C4-2B (cell line): ENCODE data around the gene C11orf71.

Experiments used
- ZFX ChIP-seq: fragments of 450-650 bp; IDR thresholded peaks from 2 replicates; pipeline ENCODE4 v1.6.1; 2017
- TF ChIP-seq, protein P1 (sequence below): fragments of 450-650 bp; conservative IDR thresholded peaks from 2 replicates; pipeline ENCODE4 v1.5.1; 2017; ENCODE audit warnings: mild to moderate bottlenecking

DNA sequence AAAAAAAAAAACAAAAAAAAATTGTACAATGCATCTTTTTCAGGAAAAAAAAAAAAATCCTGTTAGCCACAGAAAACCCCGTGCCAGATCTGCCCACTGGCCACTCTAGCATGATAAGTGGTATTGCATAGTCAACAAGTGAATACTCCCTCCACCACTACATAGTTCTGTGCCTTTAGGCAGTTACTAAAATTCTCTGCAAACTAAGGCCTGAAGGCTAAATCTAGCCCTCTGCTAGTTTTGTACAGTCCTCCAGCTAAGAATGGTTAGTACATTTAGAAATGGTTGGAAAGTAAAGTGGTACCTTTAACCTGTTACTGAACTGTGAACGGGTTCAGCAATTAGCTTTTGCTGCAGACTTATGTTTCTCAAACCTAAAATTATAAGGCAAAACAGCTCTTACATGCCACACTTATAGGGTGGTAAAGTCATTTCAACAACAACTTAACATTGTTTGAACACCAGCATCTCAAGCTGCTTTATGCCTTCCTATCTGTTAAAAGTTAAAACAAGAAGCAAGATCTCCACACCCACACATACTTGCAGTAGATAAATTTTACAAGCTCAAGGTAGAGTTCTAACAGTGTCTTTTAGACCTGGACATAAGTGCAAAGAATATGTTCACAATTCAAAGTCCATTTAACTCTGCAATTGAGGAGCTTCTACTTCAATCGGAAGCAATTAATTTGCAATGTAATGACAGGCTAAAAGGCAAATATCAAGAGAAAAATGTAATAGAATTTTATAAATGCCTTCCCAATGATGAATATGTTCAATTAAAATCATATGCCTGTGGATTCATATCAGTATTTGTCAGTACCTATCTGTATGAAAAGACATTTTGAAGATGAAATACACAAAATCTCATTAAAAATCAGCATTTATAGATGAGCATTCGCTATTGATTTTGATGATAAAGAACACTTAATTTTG is 7.3 kb downstream of the C11orf71 start:
- TF ChIP-seq, protein P1, sequence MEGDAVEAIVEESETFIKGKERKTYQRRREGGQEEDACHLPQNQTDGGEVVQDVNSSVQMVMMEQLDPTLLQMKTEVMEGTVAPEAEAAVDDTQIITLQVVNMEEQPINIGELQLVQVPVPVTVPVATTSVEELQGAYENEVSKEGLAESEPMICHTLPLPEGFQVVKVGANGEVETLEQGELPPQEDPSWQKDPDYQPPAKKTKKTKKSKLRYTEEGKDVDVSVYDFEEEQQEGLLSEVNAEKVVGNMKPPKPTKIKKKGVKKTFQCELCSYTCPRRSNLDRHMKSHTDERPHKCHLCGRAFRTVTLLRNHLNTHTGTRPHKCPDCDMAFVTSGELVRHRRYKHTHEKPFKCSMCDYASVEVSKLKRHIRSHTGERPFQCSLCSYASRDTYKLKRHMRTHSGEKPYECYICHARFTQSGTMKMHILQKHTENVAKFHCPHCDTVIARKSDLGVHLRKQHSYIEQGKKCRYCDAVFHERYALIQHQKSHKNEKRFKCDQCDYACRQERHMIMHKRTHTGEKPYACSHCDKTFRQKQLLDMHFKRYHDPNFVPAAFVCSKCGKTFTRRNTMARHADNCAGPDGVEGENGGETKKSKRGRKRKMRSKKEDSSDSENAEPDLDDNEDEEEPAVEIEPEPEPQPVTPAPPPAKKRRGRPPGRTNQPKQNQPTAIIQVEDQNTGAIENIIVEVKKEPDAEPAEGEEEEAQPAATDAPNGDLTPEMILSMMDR, result no peak
- TF ChIP-seq ZFX, result no peak
